DMS79 (cell line): ENCODE data around the gene MAF.

Experiments
- DNase-seq: peaks from one replicate; lab custom pipeline; 2025; lab: John Stamatoyannopoulos, UW

Gene MAF

GRCh38 chr16:79612207-79612606 lies 11.7 kb upstream of the MAF start:
- DNase-seq = no peak

GRCh38 chr16:79610771-79611170 lies 10.2 kb upstream of the MAF start:
- no peak for DNase-seq

DNA sequence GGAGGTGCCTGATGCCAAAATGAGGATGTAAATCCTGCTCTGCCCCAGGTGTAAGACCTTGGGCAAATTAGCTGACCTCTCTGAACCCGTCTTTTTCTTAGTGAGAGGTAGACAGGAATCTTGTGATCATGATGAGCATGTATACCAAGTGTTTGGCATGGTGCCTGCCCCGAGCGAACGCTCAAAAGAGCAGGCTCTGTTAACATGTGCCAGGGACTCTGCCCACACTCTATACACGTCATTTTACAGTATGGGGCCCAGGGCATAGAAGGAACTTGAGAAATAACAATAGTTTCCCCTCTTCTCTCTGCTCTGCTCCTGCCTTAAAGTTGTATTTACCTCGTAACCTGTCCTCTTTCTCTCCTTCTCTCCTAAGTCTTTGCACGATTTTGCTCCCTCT lies 9.3 kb upstream of the MAF start:
- no peak for DNase-seq

GRCh38 chr16:79608976-79609375 lies 8.4 kb upstream of the MAF start:
- no peak for DNase-seq

- no peak for DNase-seq
These were observed 7.0 kb upstream of the MAF start for GRCh38 chr16:79607587-79607986.

- DNase-seq = no peak
These were observed 5.5 kb upstream of the MAF start for GRCh38 chr16:79605999-79606398.

GRCh38 chr16:79603055-79603454 lies 2.5 kb upstream of the MAF start:
- DNase-seq = no peak

DNA sequence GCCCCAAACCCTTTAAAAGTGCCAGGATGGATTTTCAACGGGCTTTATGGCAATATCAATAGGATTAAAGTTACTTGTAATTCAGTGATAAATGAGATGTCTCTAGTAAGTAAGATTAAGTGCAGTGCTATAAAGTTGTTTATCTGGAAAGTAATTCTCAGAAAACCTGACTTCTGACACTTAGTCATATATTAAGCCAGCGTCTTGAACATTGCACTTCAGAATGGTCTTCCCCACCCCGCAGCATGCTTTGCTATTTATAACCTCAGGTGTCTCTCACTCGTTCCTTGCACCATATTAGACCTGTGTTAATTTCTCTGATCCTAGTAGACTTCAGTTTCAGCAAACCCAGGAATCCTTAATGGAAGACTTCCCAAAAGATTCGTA lies 2.1 kb upstream of the MAF start:
- DNase-seq = no peak

GRCh38 chr16:79601931-79602627 lies 1.5 kb upstream of the MAF start:
- peak; percentile 53 for DNase-seq

DNA sequence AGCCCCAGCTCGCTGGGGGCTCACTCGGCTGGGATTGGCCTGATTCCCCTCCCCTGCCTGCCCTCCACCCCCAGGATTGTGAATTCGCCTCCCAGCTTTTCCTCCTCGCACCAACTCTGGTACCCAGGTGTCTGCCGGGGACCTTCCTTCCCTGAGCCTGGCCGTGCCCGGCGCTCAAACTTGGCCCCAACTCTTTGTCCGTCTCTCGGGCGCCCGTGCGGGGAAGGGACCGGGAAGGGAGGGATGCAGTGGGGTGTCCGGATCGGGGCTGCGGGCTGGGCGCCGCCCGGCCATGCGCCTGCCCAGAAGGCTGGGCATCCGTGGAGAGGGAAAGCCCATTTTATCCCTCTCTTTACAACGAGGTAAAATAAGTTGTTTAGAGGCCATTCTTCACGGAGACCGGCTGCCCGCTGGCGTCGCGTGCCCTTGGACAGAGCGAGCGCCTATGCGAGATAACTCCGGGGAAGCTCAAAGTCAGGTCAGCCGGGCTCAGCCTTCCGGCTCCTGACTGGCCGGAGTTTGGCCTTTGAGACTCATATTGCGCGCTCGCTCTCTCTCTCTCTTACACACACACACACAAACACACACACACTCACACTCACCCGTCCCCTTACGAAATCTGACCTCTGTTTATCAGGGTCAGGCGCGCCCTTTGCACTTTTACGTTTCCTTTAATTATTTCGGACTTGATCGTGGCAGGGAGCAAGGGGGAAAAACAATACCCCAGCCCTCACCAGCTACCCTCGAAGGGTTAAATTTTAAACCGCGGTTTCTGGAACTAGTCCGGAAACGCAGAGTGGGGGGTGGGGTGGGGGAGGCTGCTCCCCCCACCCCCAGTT lies 774 bp upstream of the MAF start:
- DNase-seq = no peak

GRCh38 chr16:79599837-79600637 lies 500 bp downstream of the MAF start:
- no peak for DNase-seq

- DNase-seq = no peak
These were observed 1.2 kb downstream of the MAF start for GRCh38 chr16:79599256-79599836.

DNA sequence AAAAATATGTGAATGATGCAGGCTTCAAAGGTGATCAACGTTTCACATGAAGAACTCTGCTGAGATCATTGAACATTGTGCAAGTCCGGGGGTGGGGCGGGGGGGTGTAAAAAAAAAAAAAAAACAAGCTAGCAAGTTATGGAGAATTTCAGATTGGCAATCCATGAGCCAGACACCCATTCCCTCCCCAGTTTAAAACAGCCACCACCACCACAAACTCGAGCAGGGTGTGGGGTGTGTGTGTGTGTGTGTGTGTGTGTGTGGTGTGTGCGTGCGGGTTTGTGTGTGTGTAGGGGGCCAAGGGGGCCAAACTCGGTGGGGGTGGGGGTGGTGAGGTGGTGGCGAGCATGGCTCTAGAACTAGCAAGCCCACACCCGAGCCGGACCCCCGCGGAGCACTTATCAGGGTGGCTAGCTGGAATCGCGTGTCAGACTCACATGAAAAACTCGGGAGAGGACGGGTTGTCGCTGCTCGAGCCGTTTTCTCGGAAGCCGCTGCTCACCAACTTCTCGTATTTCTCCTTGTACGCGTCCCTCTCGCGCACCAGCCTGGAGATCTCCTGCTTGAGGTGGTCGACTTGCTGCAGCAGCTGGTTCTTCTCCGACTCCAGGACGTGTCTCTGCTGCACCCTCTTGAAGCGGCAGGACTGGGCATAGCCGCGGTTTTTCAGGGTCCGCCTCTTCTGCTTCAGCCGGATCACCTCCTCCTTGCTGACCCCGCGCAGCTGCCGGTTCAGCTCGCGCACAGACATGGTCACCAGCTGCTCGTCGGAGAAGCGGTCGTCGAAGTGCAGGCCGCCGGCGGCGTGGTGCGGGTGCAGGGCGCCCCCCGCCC lies 2.0 kb downstream of the MAF start:
- peak; percentile 31 for DNase-seq

- DNase-seq = no peak
These were observed 2.5 kb downstream of the MAF start for GRCh38 chr16:79598063-79598347.

- no peak for DNase-seq
These were observed 3.1 kb downstream of the MAF start for GRCh38 chr16:79597277-79598062.

DNA sequence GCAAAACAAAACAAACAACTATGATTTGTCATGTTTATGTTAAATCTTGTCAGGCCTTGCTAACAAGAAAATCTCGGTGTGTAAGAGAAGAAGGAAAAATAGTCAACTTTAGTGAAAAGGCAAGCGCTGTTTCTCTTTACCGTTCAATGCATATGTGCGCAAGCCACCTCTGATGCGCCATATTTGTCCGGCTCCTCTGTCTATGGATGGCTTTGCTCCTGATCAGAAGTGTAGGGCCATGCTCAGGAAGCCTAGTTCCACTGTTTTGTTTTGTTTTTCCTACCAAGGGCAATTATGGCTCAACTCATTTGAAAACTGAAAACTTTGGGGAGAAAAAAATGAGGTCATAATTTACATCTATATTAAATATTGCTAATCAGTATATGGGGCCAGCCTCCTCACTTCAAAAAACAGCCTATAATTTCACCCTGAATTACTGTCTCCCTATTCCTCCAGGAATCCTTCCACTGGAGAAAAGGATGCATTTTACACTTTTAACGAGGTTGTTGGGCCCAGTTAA lies 4.5 kb downstream of the MAF start:
- no peak for DNase-seq

DNA sequence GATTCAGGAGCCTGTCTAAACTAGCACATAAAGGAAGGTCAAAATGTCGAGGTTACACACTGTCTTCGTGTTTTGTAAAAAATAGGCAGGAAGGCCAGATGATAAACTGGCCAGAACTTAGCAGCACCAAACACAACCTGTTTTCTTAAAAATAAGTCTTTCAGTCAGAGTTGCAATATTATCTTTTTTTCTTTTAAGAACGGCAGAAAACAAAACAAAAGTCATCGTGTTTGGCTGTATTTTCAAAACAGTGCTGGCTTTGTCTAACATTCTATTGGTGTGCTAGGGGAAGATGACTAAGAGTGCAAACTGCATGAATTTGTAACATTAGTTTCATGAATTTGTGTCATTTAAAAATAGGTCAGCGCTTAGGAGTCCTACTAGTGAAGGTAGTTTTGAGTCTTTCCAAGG lies 5.3 kb downstream of the MAF start:
- DNase-seq = no peak

DNA sequence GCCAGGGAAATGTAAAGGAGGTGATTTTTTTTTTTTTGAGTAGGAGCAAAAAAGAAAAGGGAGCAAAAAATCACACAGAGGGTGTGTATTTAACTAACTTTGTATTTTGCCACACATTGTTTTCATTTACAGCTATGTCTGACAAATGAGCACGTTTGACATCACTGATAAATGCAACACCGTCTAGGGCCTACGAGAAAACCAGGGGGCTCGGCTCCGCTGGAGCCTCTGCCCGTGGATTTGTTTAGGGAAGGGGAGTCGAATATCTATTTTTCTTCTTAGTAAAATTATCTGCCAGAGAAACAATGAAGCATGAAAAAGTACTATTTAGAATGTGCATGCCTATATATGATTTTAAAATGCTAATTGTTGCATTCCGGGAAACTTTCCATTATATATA lies 6.8 kb downstream of the MAF start:
- DNase-seq = no peak

DNA sequence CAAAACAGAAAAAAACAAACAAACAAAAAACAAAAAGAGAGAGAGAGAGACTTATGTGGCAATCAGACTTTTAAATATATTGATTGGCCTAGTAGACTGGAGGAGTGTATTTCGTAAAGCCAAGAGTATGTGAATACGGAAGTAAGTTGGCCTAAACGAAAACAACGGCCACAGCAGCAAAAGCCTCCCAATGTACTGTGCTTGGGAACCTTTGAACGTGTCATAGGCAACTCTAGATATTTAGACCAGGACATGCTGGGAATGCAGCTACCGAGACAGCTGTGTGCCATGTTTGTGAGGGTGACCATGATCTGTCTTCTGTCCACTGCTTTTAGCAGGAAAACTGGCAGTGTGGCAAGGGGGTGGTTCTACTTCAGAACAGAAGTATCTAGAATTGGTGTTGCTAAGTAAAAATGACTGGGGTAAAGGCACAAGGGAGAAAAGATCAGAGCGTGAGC lies 7.4 kb downstream of the MAF start:
- DNase-seq = no peak

- no peak for DNase-seq
These were observed 8.4 kb downstream of the MAF start for GRCh38 chr16:79592186-79592585.
